ENCODE data around the gene GRM8.

- TF ChIP-seq EZH2phosphoT487 (IDR thresholded peaks at IDR 0.05; ENCODE audit: insufficient read depth, low read depth): no peak
- TF ChIP-seq EZH2 (IDR thresholded peaks at IDR 0.05; ENCODE audit: insufficient read depth, poor library complexity, severe bottlenecking): no peak
Observed at GRCh38 chr7:127057918-127058317, 194.8 kb downstream of the GRM8 start.

Measured in GM23248 (cell line).